GM21576 (cell line): ENCODE measurements around the gene ASTN2.
"Not testable (repeated sequence)": the region's sequence is repeated elsewhere in the genome, so short reads cannot be mapped to it uniquely, and the experiment has no call there.

Source experiments
- ATAC-seq: cut with Tn5 transposase; IDR thresholded peaks from one replicate; pipeline ENCODE4 v1.9.1; 2021; ENCODE audit warnings: mild to moderate bottlenecking, moderate library complexity; ENCODE audit not compliant: unreplicated experiment

The ASTN2 gene

GRCh38 chr9:116842658-116843057 is 572.2 kb downstream of the ASTN2 start:
- ATAC-seq, result no peak

GRCh38 chr9:116838468-116838867 is 576.4 kb downstream of the ASTN2 start:
- ATAC-seq, result not testable (repeated sequence)

GRCh38 chr9:116837018-116837989 is 577.6 kb downstream of the ASTN2 start:
- no peak for ATAC-seq

GRCh38 chr9:116830321-116830720 is 584.5 kb downstream of the ASTN2 start:
- not testable (repeated sequence) for ATAC-seq

GRCh38 chr9:116821633-116822229 is 593.1 kb downstream of the ASTN2 start:
- no peak for ATAC-seq

- no peak for ATAC-seq
Observed at GRCh38 chr9:116819116-116819515, 595.7 kb downstream of the ASTN2 start.

GRCh38 chr9:116817762-116818161 is 597.1 kb downstream of the ASTN2 start:
- ATAC-seq, result no peak

GRCh38 chr9:116816484-116816883 is 598.4 kb downstream of the ASTN2 start:
- ATAC-seq, result no peak

GRCh38 chr9:116815835-116816234 is 599.0 kb downstream of the ASTN2 start:
- ATAC-seq, result no peak

- ATAC-seq, result no peak
Observed at GRCh38 chr9:116813031-116813300, 601.9 kb downstream of the ASTN2 start.

- no peak for ATAC-seq
Observed at GRCh38 chr9:116812231-116813030, 602.4 kb downstream of the ASTN2 start.

GRCh38 chr9:116809656-116810055 is 605.2 kb downstream of the ASTN2 start:
- ATAC-seq, result no peak

GRCh38 chr9:116806075-116806474 is 608.8 kb downstream of the ASTN2 start:
- no peak for ATAC-seq

GRCh38 chr9:116800885-116801284 is 614.0 kb downstream of the ASTN2 start:
- ATAC-seq, result no peak

- ATAC-seq, result no peak
Observed at GRCh38 chr9:116800074-116800473, 614.8 kb downstream of the ASTN2 start.

GRCh38 chr9:116798521-116798920 is 616.3 kb downstream of the ASTN2 start:
- no peak for ATAC-seq

GRCh38 chr9:116797276-116797675 is 617.6 kb downstream of the ASTN2 start:
- no peak for ATAC-seq

- no peak for ATAC-seq
Observed at GRCh38 chr9:116796669-116797068, 618.2 kb downstream of the ASTN2 start.

GRCh38 chr9:116795821-116796220 is 619.0 kb downstream of the ASTN2 start:
- no peak for ATAC-seq

- no peak for ATAC-seq
Observed at GRCh38 chr9:116792271-116792670, 622.6 kb downstream of the ASTN2 start.

- ATAC-seq, result no peak
Observed at GRCh38 chr9:116791326-116791725, 623.5 kb downstream of the ASTN2 start.

GRCh38 chr9:116789081-116789480 is 625.8 kb downstream of the ASTN2 start:
- no peak for ATAC-seq
